Transverse colon (tissue), 4 donors: Measurements from ENCODE around the gene CKMT1A. TPM values are rescaled to one million over a fixed set of nuclear protein-coding genes. Genes with fewer than 3 reads are reported as not detected.
"Not testable (repeated sequence)": the region's sequence is repeated elsewhere in the genome, so short reads cannot be mapped to it uniquely, and the experiment has no call there.

Experiments used
- DNase-seq: peaks from one replicate; pipeline ENCODE4 v3.0.0-alpha.2; 2019
- H3K27ac ChIP-seq, 4 donors: fragments of 200-600 bp; sonication (generic); 2 replicates each; pipeline ENCODE4 v1.5.1; 2016 to 2018; ENCODE audit warnings: inconsistent platforms in 4 of 4
- H3K27me3 ChIP-seq: fragments of 200-600 bp; sonication (generic); 2 replicates; pipeline ENCODE4 v1.5.1; 2017; ENCODE audit warnings: inconsistent platforms
- H3K36me3 ChIP-seq, 4 donors: fragments of 200-600 bp; sonication (generic); 2 replicates each; pipeline ENCODE4 v1.5.1; 2017 to 2019; ENCODE audit warnings: inconsistent platforms in 4 of 4
- H3K4me1 ChIP-seq, 4 donors: fragments of 200-600 bp; sonication (generic); 2 replicates each; pipeline ENCODE4 v1.5.1; 2017 to 2020; ENCODE audit warnings: inconsistent platforms in 4 of 4
- H3K4me3 ChIP-seq, 4 donors: fragments of 200-600 bp; sonication (generic); 1 replicate in 1 of 4; 2 replicates in 3 of 4; pipeline versions ENCODE4 v1.5.1 to v1.6.1; 2017 to 2019; ENCODE audit warnings: inconsistent platforms in 4 of 4
- H3K9me3 ChIP-seq, 2 donors: fragments of 200-600 bp; sonication (generic); 2 replicates each; pipeline ENCODE4 v1.5.1; 2017 to 2019; ENCODE audit warnings: inconsistent platforms in 2 of 2
- EP300 ChIP-seq: sonication (generic); formaldehyde crosslinking; IDR thresholded peaks from one replicate; pipeline ENCODE4 v1.6.1; 2017; ENCODE audit warnings: antibody characterized with exemption, low read depth
- POLR2A ChIP-seq: fragments of 450-650 bp; IDR thresholded peaks from one replicate; pipeline ENCODE4 v1.6.1; 2016; ENCODE audit warnings: antibody characterized with exemption, mild to moderate bottlenecking, moderate library complexity
- POLR2AphosphoS5 ChIP-seq, 3 donors: sonication (generic); formaldehyde crosslinking; IDR thresholded peaks; one replicate each; pipeline ENCODE4 v1.6.1; 2016; ENCODE audit warnings: antibody characterized with exemption in 3 of 3
- WGBS, 2 donors: methylation state at CpG; one replicate each; pipeline ENCODE4 v1.1.5; 2018; ENCODE audit warnings: low coverage in 1 of 2; 5-methylcytosine and 5-hydroxymethylcytosine counted together
- in situ Hi-C, 4 donors: fragments of 200-750 bp; cut with MboI; loops; one replicate each; pipeline versions ENCODE4 v1.15.0 to v1.15.1; 2017; ENCODE audit warnings: low sequenced_read_pairs in 3 of 4, low pct_ligation_motif_present in 1 of 4, low pct_unique_long_range_greater_than_20kb in 1 of 4
- intact Hi-C: fragments of 100-400 bp; cut with DNase I; formaldehyde crosslinking; loops from one replicate; pipeline ENCODE4 v1.15.1; 2023; ENCODE audit warnings: low total_unique reads
- total RNA-seq, 4 donors: library from RNA; depleted of rRNA; stranded (reverse); fragments of >200 nt; gene quantifications; one replicate each; pipeline ENCODE4 v1.1.0, GENCODE V29; 2016
- TF ChIP-seq, protein P1 (sequence below), 5 experiments: fragments of 200-600 bp in 3 of 5; fragments of 450-650 bp in 2 of 5; sonication (generic) in 3 of 5; IDR thresholded peaks; 1 replicate in 2 of 5; 2 replicates in 3 of 5; pipeline ENCODE4 v1.5.1; 2016 to 2017; ENCODE audit warnings: antibody characterized with exemption in 5 of 5, inconsistent platforms in 3 of 5, mild to moderate bottlenecking in 2 of 5, moderate library complexity in 1 of 5

CKMT1A gene
- 100 to 1,000 TPM; 103 to 213 (median 149) TPM for total RNA-seq

DNA sequence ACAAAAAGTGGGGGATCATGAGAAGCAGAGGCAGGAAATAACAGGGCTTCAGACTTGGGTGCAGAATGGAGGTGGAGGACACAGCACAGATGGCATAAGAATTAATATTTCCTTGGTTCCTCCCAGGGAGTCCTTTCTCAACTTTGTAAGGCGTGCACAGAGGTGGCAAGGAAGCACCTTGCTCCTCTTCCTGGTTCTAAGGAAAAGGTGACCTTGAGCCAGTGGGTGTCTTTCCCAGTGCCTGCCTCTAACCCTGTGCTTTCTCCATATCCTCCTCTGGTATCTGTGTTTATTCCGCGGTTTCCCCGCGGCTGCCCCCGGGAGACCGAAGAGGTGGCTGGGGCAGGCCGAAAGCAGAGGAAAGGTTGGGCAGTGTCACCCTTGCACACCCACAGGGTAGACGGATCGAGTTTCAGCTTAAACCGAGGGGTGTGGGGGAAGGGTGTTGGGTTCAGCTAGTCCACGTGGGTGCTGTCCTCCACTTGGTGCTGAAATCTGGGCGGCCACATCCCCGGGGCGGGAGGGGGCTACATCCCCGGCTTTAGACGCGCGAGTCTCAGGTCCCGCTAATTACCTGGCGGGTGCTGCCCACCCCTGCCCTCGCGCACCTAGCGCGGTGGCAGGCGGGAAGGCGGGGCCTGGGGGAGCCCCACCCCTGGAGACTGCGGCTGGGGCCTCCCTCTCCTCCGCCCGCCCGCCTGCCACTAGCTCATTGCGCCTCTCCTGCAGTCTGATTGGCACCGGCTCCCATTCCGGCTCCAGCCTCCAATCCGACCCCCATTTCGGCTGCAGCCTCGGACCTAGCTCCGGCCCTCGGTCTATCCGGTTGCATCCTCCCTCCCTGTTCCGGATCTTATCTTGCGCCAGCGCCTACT is at the start of gene CKMT1A:
Gene CKMT1A (plus strand): TSS at position 712 of the 875 bp plus-strand sequence. CDS start 192 bp downstream, outside the sequence.
- H3K4me1 ChIP-seq, DNase-seq, H3K4me3 ChIP-seq, H3K27me3 ChIP-seq, H3K36me3 ChIP-seq, in situ Hi-C loops, H3K9me3 ChIP-seq, H3K27ac ChIP-seq, intact Hi-C loops: not testable (repeated sequence)
- WGBS, 2 donors, result no CpG with 5 or more reads among the region's 43 CpGs

GRCh38 chr15:43648649-43649429 is 44.8 kb upstream of the CKMT1A start, which contains the start of gene CATSPER2:
CATSPER2 (minus strand) TSS chr15:43648844; CDS start chr15:43648061, 783 bp downstream.
- no peaks in the 10 kb centered on the region for H3K36me3 ChIP-seq
- H3K27me3 ChIP-seq, result no peaks in the 10 kb centered on the region
- in situ Hi-C loops (no loop called here), intact Hi-C loops (no loop called here)
- no peaks in the 10 kb centered on the region for H3K4me1 ChIP-seq
- no peak for DNase-seq
- no peak within 1 kb of the TSS for H3K4me3 ChIP-seq
- no peaks in the 10 kb centered on the region for H3K9me3 ChIP-seq
- WGBS, 2 donors, result 80 to 97% methylated on average over 1 to 69 of the region's 85 CpGs
- TF ChIP-seq EP300 (no peak), POLR2A (no peak), POLR2AphosphoS5 (IDR thresholded peaks at IDR 0.05) (no peak)
- TF ChIP-seq, protein P1, sequence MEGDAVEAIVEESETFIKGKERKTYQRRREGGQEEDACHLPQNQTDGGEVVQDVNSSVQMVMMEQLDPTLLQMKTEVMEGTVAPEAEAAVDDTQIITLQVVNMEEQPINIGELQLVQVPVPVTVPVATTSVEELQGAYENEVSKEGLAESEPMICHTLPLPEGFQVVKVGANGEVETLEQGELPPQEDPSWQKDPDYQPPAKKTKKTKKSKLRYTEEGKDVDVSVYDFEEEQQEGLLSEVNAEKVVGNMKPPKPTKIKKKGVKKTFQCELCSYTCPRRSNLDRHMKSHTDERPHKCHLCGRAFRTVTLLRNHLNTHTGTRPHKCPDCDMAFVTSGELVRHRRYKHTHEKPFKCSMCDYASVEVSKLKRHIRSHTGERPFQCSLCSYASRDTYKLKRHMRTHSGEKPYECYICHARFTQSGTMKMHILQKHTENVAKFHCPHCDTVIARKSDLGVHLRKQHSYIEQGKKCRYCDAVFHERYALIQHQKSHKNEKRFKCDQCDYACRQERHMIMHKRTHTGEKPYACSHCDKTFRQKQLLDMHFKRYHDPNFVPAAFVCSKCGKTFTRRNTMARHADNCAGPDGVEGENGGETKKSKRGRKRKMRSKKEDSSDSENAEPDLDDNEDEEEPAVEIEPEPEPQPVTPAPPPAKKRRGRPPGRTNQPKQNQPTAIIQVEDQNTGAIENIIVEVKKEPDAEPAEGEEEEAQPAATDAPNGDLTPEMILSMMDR (IDR thresholded peaks at IDR 0.05), result no peak
- H3K27ac ChIP-seq, result no peak within 1 kb of the TSS

- H3K4me3 ChIP-seq, in situ Hi-C loops, H3K9me3 ChIP-seq, H3K4me1 ChIP-seq, H3K27ac ChIP-seq, H3K27me3 ChIP-seq, intact Hi-C loops, DNase-seq, H3K36me3 ChIP-seq: not testable (repeated sequence)
- 86 to 97% methylated on average over 1 to 16 of the region's 16 CpGs for WGBS, 2 donors
Measured at GRCh38 chr15:43649430-43649926, 44.2 kb upstream of the CKMT1A start.

DNA sequence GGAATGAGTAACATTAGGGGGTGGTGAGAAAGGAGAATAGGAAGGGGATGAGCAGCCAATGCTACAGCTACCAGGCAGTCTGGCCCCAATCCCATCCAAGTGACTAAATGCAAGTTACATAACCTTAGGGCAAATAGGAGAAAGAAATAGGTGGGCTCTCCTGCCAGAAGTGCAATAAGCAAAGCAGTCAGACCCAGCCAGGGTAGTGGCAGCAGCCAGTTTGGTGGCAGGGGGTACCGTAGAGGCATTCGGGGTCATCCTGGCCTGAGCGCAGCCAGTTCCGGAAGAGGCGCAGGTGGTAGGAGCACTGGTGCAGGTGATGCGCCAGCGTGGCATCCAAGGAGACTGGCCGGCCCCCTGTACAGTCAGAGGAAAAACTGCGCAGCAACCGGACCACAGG is 33.9 kb upstream of the CKMT1A start:
- in situ Hi-C loops, H3K36me3 ChIP-seq, H3K9me3 ChIP-seq, intact Hi-C loops, H3K27ac ChIP-seq, H3K4me1 ChIP-seq, H3K4me3 ChIP-seq, H3K27me3 ChIP-seq, DNase-seq: not testable (repeated sequence)
- WGBS, 2 donors, result no CpG with 5 or more reads among the region's 10 CpGs

DNA sequence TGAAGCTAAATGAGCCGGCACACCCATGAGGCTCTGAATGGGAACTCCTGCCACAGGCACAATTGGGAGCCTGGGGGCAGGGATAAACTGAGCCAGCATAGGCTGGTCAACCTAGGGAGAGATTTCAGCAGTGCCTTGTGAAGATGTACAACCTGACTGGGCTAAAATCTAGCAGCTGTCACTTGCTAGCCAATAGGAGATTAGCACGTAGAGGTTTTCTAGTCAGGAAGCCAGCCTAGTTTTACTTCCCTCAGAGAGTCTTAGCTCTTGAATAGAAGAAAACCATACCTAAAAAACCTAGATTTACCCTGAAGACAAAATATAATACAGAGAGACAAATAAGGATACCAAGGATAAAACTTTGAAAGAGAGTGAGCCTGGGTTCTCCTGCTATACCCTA is 31.4 kb upstream of the CKMT1A start:
- H3K27ac ChIP-seq, H3K27me3 ChIP-seq, DNase-seq, H3K4me3 ChIP-seq, intact Hi-C loops, H3K36me3 ChIP-seq, in situ Hi-C loops, H3K4me1 ChIP-seq, H3K9me3 ChIP-seq: not testable (repeated sequence)
- no CpG with 5 or more reads among the region's 2 CpGs for WGBS, 2 donors

DNA sequence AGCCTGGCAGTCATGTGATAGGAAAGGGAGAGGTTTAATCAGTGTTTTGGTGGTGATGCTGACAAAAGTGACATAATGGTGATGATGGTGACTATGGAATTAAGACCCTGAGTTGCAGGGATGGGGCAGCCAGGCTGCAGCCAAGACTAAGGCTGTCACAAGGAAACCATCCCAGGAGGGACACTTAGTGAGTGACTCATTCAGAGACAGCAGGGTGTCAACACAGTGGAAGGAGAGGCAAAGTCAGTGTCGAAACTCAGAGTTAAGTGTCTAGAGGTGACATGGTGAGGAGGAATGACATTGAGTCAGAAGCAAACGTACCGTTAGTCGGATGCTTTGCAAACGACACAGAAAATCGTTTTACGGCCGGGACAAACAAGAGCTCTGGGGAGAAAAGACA is 30.3 kb upstream of the CKMT1A start:
- not testable (repeated sequence) for DNase-seq, H3K27me3 ChIP-seq
- no CpG with 5 or more reads among the region's 8 CpGs for WGBS, 2 donors

DNA sequence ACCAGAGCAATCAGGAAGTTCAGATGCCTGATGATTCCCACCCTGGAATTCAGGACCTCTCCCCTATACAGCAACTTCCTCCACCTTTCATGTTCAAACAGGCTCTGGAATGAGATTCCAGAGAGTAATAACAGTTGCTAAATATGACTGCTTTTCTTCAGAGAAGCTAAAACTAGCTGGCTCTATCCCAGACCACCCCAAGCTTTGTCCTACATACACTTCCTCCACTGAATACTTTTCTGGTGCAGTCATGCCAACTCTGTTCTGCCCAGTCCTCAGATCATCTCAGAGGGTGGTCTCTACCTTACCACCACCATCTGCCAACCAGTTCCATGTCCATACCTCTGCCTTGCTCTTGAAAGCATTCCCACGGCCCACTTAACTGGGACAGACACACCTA is 27.5 kb upstream of the CKMT1A start:
- WGBS, 2 donors, result no CpG with 5 or more reads among the region's 1 CpG
- H3K27ac ChIP-seq, intact Hi-C loops, H3K4me1 ChIP-seq, H3K27me3 ChIP-seq, in situ Hi-C loops, H3K9me3 ChIP-seq, H3K36me3 ChIP-seq, H3K4me3 ChIP-seq, DNase-seq: not testable (repeated sequence)

More for the DNA sequence above, 30.3 kb upstream of the CKMT1A start:
- H3K27ac ChIP-seq, H3K4me1 ChIP-seq, H3K9me3 ChIP-seq, intact Hi-C loops, H3K36me3 ChIP-seq, in situ Hi-C loops, H3K4me3 ChIP-seq: not testable (repeated sequence)

DNA sequence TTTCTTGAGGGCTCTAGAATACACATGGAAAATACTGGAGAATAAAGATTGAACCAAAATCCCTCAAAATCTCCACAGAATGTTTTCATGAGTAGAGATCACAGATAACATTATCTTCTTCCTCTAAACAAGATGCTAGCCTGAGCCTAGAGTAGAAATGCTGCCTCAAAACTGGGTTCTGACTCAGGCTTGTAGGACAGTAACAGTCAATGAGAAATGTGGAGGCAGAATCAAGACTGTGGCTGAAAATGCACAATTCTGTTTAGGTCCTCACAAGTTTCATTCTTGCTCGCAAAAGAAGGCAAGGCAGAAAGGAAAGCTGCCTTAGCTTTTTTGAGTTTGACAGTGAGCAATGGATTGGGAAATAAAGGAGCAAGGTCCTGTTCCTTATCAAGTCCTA is 19.5 kb upstream of the CKMT1A start:
- H3K36me3 ChIP-seq, DNase-seq, H3K4me3 ChIP-seq, H3K27me3 ChIP-seq, intact Hi-C loops, H3K9me3 ChIP-seq, H3K27ac ChIP-seq, H3K4me1 ChIP-seq, in situ Hi-C loops: not testable (repeated sequence)
- no CpG with 5 or more reads among the region's 1 CpG for WGBS, 2 donors

DNA sequence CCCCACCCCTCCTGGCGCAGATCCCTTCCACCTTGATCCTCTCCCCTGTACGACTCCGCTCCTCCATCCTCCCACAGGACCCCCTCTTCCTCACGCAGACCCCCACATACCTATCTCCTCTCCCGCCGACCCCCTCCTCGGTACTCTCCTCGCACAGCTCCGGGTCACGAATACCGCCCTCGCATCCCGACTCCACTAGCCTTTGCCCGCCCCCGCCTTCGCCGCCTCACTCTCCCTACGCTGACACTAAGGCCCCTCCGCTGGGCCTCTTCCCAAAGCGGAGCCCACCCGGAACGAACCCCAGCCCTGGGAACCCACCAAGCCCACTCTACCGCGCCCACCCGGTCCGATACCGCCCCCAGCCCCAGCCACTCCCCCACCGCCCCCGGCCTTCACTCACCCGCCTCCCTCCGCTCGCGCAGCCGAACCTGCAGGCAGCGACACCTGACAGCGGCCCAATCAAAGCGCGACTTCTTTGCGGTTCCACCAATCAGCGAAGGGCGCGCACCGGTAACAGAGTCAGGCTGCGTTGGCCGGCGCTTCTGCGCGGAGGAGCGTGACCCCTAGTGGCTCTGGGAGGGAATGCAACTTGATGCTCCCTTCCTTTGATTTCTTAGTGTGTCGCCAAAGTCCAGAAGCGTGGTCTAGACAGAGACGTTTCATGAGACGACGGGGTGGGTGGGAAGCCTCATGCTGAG is 3.9 kb upstream of the CKMT1A start:
- intact Hi-C loops, H3K27ac ChIP-seq, H3K4me1 ChIP-seq, H3K27me3 ChIP-seq, in situ Hi-C loops, H3K9me3 ChIP-seq, H3K36me3 ChIP-seq, H3K4me3 ChIP-seq, DNase-seq: not testable (repeated sequence)
- no CpG with 5 or more reads among the region's 54 CpGs for WGBS, 2 donors
